ENCODE results near the gene BCAR3.
"Not testable (repeated sequence)": the region's sequence is repeated elsewhere in the genome, so short reads cannot be mapped to it uniquely, and the experiment has no call there.

The BCAR3 gene

DNA sequence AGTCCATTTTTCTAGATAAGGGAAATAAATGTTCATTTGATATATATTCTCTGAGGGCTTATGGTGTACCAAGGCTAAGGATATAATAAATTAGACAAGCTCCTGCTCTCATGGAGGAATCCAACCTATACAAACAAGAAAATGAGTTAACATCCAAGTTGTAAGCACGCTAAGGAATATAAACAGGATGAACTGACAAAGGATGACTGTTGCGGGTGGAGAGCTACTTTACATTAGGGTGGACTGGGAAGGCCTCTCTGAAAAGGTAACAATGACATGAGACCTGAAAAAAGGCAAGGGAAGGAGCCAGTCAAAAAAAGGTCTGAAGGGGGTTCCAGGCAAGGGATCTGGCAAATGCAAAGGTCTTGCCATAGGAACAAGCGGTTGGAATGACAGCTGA is 3.1 kb downstream of the BCAR3 start:
- no peak for TF ChIP-seq JUND (IDR thresholded peaks at IDR 0.05; ENCODE audit: low read depth)
- DNase-seq (ENCODE audit: low read depth in 1 of 2, low spot score in 1 of 2), result no peak
- in situ Hi-C loops (cut with HindIII; ENCODE audit: low pct_unique_long_range_greater_than_20kb, low sequenced_read_pairs), result no loop called here

DNA sequence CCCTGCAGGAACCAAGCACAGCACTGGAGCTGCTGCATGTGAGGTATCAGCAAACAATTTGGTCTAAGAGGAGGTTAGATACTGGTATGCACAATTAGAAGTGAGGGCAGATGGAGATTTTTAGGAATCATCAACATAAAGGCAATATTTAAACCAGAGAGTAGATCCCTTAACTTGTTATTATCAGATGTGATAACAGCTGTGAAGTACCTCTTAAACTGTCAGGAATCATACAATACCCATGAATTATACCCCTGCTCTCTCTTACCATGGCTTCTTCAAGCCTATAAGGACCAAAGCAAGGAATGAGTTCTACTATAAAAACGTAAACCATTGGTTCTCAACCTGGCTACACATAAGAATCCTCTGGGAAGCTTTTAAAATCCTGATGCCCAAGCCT is 3.9 kb downstream of the BCAR3 start:
- TF ChIP-seq JUND (IDR thresholded peaks at IDR 0.05; ENCODE audit: low read depth), result no peak
- in situ Hi-C loops (cut with HindIII; ENCODE audit: low pct_unique_long_range_greater_than_20kb, low sequenced_read_pairs), result no loop called here
- no peak for DNase-seq (ENCODE audit: low read depth in 1 of 2, low spot score in 1 of 2)

- no peak for DNase-seq (ENCODE audit: low read depth in 1 of 2, low spot score in 1 of 2)
- TF ChIP-seq JUND (IDR thresholded peaks at IDR 0.05; ENCODE audit: low read depth), result no peak
- in situ Hi-C loops (cut with HindIII; ENCODE audit: low pct_unique_long_range_greater_than_20kb, low sequenced_read_pairs), result no loop called here
These were observed 5.2 kb downstream of the BCAR3 start for GRCh38 chr1:93676427-93676826.

DNA sequence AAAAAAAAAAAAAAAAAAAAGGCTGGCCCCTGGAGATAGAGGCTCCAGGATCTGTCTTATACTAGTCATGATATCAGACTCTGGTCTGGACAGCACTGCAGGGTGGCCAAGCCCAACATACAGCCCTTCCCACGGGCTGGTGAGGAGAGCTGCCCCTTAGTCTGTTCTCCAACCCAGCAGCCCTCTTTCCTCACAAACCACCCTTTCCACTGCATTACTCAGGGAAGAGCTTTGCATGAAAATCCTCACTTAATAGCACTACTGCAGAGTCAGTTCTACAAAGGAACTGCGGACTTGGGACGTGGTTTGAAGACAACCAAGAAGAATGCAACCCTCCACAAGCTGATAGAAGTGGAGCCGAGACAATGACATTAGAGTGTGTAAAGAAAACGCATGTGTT is 5.7 kb downstream of the BCAR3 start:
- TF ChIP-seq JUND (IDR thresholded peaks at IDR 0.05; ENCODE audit: low read depth), result no peak
- no peak for DNase-seq (ENCODE audit: low read depth in 1 of 2, low spot score in 1 of 2)
- in situ Hi-C loops (cut with HindIII; ENCODE audit: low pct_unique_long_range_greater_than_20kb, low sequenced_read_pairs), result no loop called here

DNA sequence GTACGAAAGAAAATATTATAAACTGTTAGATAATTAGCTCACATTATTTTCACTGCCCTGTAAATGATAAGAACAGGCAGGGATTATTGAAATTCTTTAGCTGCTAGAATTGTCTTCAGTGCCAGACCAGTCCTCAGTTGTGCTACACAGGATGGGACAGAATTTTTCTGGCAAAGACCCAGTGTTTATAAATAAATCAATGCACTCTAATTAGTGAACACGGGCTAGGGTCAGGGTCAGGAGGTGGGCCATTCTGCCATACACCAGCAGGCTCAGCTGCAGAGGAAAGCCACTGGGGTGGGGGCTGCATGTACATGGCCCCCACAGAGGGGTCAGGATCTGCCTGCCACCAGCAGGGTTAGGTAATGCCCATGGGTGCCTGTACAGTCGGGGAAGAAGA is 6.4 kb downstream of the BCAR3 start:
- in situ Hi-C loops (cut with HindIII; ENCODE audit: low pct_unique_long_range_greater_than_20kb, low sequenced_read_pairs), result no loop called here
- no peak for TF ChIP-seq JUND (IDR thresholded peaks at IDR 0.05; ENCODE audit: low read depth)
- DNase-seq (ENCODE audit: low read depth in 1 of 2, low spot score in 1 of 2), result no peak

- DNase-seq (ENCODE audit: low read depth in 1 of 2, low spot score in 1 of 2); in situ Hi-C loops (cut with HindIII; ENCODE audit: low pct_unique_long_range_greater_than_20kb, low sequenced_read_pairs): not testable (repeated sequence)
These were observed 7.6 kb downstream of the BCAR3 start for GRCh38 chr1:93674071-93674470.

GRCh38 chr1:93673163-93673829 is 8.3 kb downstream of the BCAR3 start:
- in situ Hi-C loops (cut with HindIII; ENCODE audit: low pct_unique_long_range_greater_than_20kb, low sequenced_read_pairs), result no loop called here
- TF ChIP-seq JUND (IDR thresholded peaks at IDR 0.05; ENCODE audit: low read depth), result no peak
- peak in 1 of 2 experiments; percentile 82 for DNase-seq (ENCODE audit: low read depth in 1 of 2, low spot score in 1 of 2)

GRCh38 chr1:93672477-93673162 is 9.0 kb downstream of the BCAR3 start:
- peak in 1 of 2 experiments; percentile 57 for DNase-seq (ENCODE audit: low read depth in 1 of 2, low spot score in 1 of 2)
- no peak for TF ChIP-seq JUND (IDR thresholded peaks at IDR 0.05; ENCODE audit: low read depth)
- in situ Hi-C loops (cut with HindIII; ENCODE audit: low pct_unique_long_range_greater_than_20kb, low sequenced_read_pairs), result no loop called here

GRCh38 chr1:93672069-93672468 is 9.6 kb downstream of the BCAR3 start:
- TF ChIP-seq JUND (IDR thresholded peaks at IDR 0.05; ENCODE audit: low read depth), result no peak

GRCh38 chr1:93671099-93671621 is 10.5 kb downstream of the BCAR3 start:
- in situ Hi-C loops (cut with HindIII; ENCODE audit: low pct_unique_long_range_greater_than_20kb, low sequenced_read_pairs), result no loop called here
- no peak for DNase-seq (ENCODE audit: low read depth in 1 of 2, low spot score in 1 of 2)
- no peak for TF ChIP-seq JUND (IDR thresholded peaks at IDR 0.05; ENCODE audit: low read depth)

More at GRCh38 chr1:93672069-93672468, 9.6 kb downstream of the BCAR3 start:
- DNase-seq (ENCODE audit: low read depth in 1 of 2, low spot score in 1 of 2), result no peak
- in situ Hi-C loops (cut with HindIII; ENCODE audit: low pct_unique_long_range_greater_than_20kb, low sequenced_read_pairs), result no loop called here

- in situ Hi-C loops (cut with HindIII; ENCODE audit: low pct_unique_long_range_greater_than_20kb, low sequenced_read_pairs), result no loop called here
- DNase-seq (ENCODE audit: low read depth in 1 of 2, low spot score in 1 of 2), result peak in 1 of 2 experiments; percentile 52
- no peak for TF ChIP-seq JUND (IDR thresholded peaks at IDR 0.05; ENCODE audit: low read depth)
These were observed 11.5 kb downstream of the BCAR3 start for GRCh38 chr1:93670141-93670540.

- DNase-seq (ENCODE audit: low read depth in 1 of 2, low spot score in 1 of 2), result no peak
These were observed 12.3 kb downstream of the BCAR3 start for GRCh38 chr1:93669369-93669768.

DNA sequence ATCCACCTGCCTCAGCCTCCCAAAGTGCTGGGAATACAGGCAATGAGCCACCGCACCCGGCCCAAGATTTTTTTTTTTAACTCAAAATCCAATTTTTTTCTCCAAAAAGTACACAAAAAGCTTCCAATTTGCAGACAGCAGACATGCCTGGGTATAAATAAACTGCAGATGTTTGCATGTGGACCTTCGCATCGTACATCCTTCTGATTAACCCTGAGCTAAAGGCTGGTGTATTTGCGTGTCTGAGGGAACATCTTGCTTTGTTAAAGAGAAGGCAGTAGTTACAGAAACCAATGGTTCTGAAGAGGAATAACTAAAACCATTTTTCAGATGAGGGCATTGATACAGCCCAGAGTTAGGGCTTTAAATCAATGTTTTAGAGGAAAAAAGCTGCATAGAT is 12.7 kb downstream of the BCAR3 start:
- in situ Hi-C loops (cut with HindIII; ENCODE audit: low pct_unique_long_range_greater_than_20kb, low sequenced_read_pairs), result no loop called here
- no peak for TF ChIP-seq JUND (IDR thresholded peaks at IDR 0.05; ENCODE audit: low read depth)
- DNase-seq (ENCODE audit: low read depth in 1 of 2, low spot score in 1 of 2), result no peak

More at GRCh38 chr1:93669369-93669768, 12.3 kb downstream of the BCAR3 start:
- no peak for TF ChIP-seq JUND (IDR thresholded peaks at IDR 0.05; ENCODE audit: low read depth)
- in situ Hi-C loops (cut with HindIII; ENCODE audit: low pct_unique_long_range_greater_than_20kb, low sequenced_read_pairs), result no loop called here

Measured in T47D (cell line).